CD14-positive monocyte (primary cell): ENCODE results near the gene ARID2. TPM values are rescaled to one million over a fixed set of nuclear protein-coding genes. Genes with fewer than 3 reads are reported as not detected.

Experiments used
- DNase-seq, 3 donors: peaks; one replicate each; pipeline ENCODE4 v3.0.0-alpha.2; 2011 to 2022
- H2AFZ ChIP-seq: 2 replicates; pipeline ENCODE4 v1.6.0; 2012; ENCODE audit warnings: mild to moderate bottlenecking, low read depth, low read length, inconsistent platforms; ENCODE audit not compliant: insufficient read depth, poor library complexity, severe bottlenecking
- H3K27ac ChIP-seq, 2 donors: 1 replicate in 1 of 2; 2 replicates in 1 of 2; pipeline ENCODE4 v1.5.1; 2012 to 2013; ENCODE audit warnings: low read length in 2 of 2, control low read depth in 1 of 2, inconsistent platforms in 1 of 2, low read depth in 1 of 2, mild to moderate bottlenecking in 1 of 2
- H3K27me3 ChIP-seq, 2 donors: one replicate each; pipeline versions ENCODE4 v1.6.0 to v1.6.1; 2011 to 2013; ENCODE audit warnings: low read length in 2 of 2; ENCODE audit not compliant: control insufficient read depth in 2 of 2, insufficient read depth in 2 of 2
- H3K36me3 ChIP-seq, 2 donors: replicated peaks in 1 of 2; 1 replicate in 1 of 2; 2 replicates in 1 of 2; pipeline versions ENCODE4 v1.5.1 to v1.6.1; 2012 to 2013; ENCODE audit warnings: low read length in 2 of 2, control low read depth in 1 of 2, inconsistent platforms in 1 of 2, mild to moderate bottlenecking in 1 of 2; ENCODE audit not compliant: insufficient read depth in 2 of 2, control insufficient read depth in 1 of 2
- H3K4me1 ChIP-seq, 2 donors: 1 replicate in 1 of 2; 2 replicates in 1 of 2; pipeline versions ENCODE4 v1.5.1 to v1.6.1; 2012 to 2013; ENCODE audit warnings: low read length in 2 of 2, control low read depth in 1 of 2, inconsistent platforms in 1 of 2, mild to moderate bottlenecking in 1 of 2, moderate library complexity in 1 of 2; ENCODE audit not compliant: insufficient read depth in 2 of 2, control insufficient read depth in 1 of 2
- H3K4me2 ChIP-seq: replicated peaks from 2 replicates; pipeline ENCODE3; 2012; ENCODE audit warnings: low read length, moderate library complexity, mild to moderate bottlenecking; ENCODE audit not compliant: poor library complexity, severe bottlenecking; ENCODE audit errors: extremely low read depth
- H3K4me3 ChIP-seq, 3 experiments: fragments of 200-600 bp in 1 of 3; sonication (generic) in 1 of 3; replicated peaks in 1 of 3; 1 replicate in 2 of 3; 2 replicates in 1 of 3; pipeline ENCODE4 v1.5.1; 2011 to 2013; ENCODE audit warnings: low read length in 3 of 3, mild to moderate bottlenecking in 3 of 3, control low read depth in 2 of 3, low read depth in 2 of 3, inconsistent platforms in 1 of 3, moderate library complexity in 1 of 3
- H3K79me2 ChIP-seq: 2 replicates; pipeline ENCODE4 v1.6.0; 2012; ENCODE audit warnings: mild to moderate bottlenecking, control low read depth, inconsistent platforms, low read length, moderate library complexity; ENCODE audit not compliant: insufficient read depth
- H3K9ac ChIP-seq: 2 replicates; pipeline ENCODE4 v1.6.0; 2017; ENCODE audit warnings: low read length, mild to moderate bottlenecking; ENCODE audit not compliant: insufficient read depth, poor library complexity, severe bottlenecking
- H3K9me3 ChIP-seq, 2 donors: replicated peaks in 1 of 2; 1 replicate in 1 of 2; 2 replicates in 1 of 2; pipeline versions ENCODE4 v1.5.1 to v1.6.1; 2012 to 2013; ENCODE audit warnings: low read length in 2 of 2, control low read depth in 1 of 2; ENCODE audit not compliant: control insufficient read depth in 1 of 2, insufficient read depth in 1 of 2
- H4K20me1 ChIP-seq: 2 replicates; pipeline ENCODE4 v1.6.0; 2012; ENCODE audit warnings: mild to moderate bottlenecking, low read length, control low read depth, moderate library complexity; ENCODE audit not compliant: insufficient read depth
- H3K27ac Mint-ChIP-seq, 7 donors: one replicate each; pipeline ENCODE4 v1.8.0; 2020; ENCODE audit warnings: mild to moderate bottlenecking in 7 of 7, mixed read lengths in 7 of 7, moderate library complexity in 6 of 7, inconsistent platforms in 2 of 7
- H3K27me3 Mint-ChIP-seq, 3 donors: one replicate each; pipeline ENCODE4 v1.8.0; 2021 to 2022; ENCODE audit warnings: low read depth in 3 of 3, mild to moderate bottlenecking in 3 of 3, mixed read lengths in 3 of 3, moderate library complexity in 3 of 3, inconsistent platforms in 1 of 3
- H3K36me3 Mint-ChIP-seq, 2 donors: one replicate each; pipeline ENCODE4 v1.8.0; 2020; ENCODE audit warnings: mixed read lengths in 2 of 2, inconsistent platforms in 1 of 2, mild to moderate bottlenecking in 1 of 2
- H3K4me1 Mint-ChIP-seq: one replicate; pipeline ENCODE4 v1.8.0; 2020; ENCODE audit warnings: mild to moderate bottlenecking, mixed read lengths
- H3K4me3 Mint-ChIP-seq, 2 donors: one replicate each; pipeline ENCODE4 v1.8.0; 2020; ENCODE audit warnings: mild to moderate bottlenecking in 2 of 2, mixed read lengths in 2 of 2, moderate library complexity in 1 of 2
- H3K9me3 Mint-ChIP-seq, 7 donors: one replicate each; pipeline ENCODE4 v1.8.0; 2020 to 2022; ENCODE audit warnings: mixed read lengths in 7 of 7, mild to moderate bottlenecking in 6 of 7, moderate library complexity in 6 of 7, inconsistent platforms in 2 of 7
- CTCF ChIP-seq: fragments of 200-600 bp; IDR thresholded peaks from one replicate; pipeline ENCODE4 v1.8.0; 2022; ENCODE audit warnings: antibody characterized with exemption, mild to moderate bottlenecking
- WGBS: methylation state at CpG from one replicate; pipeline ENCODE4 v1.1.5; 2013; ENCODE audit warnings: missing lambda C conversion rate; ENCODE audit not compliant: insufficient coverage; 5-methylcytosine and 5-hydroxymethylcytosine counted together
- intact Hi-C, 2 donors: fragments of 100-400 bp; cut with micrococcal nuclease; formaldehyde crosslinking; loops; one replicate each; pipeline versions ENCODE4 v1.15.0 to v1.15.1; 2023
- polyA plus RNA-seq, 3 donors: library from polyadenylated mRNA; depleted of rRNA in 1 of 3; unstranded in 2 of 3; stranded (reverse) in 1 of 3; fragments of 300-500 nt in 2 of 3; fragments of >200 nt in 1 of 3; fragmentation: Illumina TruSeq in 2 of 3; gene quantifications; 1 replicate in 2 of 3; 2 replicates in 1 of 3; pipeline ENCODE4 v1.2.3, GENCODE V29; 2012 to 2021

ARID2 gene
- polyA plus RNA-seq, 3 donors, result 3.0 to 8.0 (median 4.7) TPM

- peaks cover 0 to 12% of the 10 kb centered on the region in 2 donors for H3K36me3 ChIP-seq
- no peak overlapping the region for H3K27ac ChIP-seq
- H3K4me2 ChIP-seq, result no peak overlapping the region
- no peaks in the 10 kb centered on the region for H3K9me3 ChIP-seq
- no peaks in the 10 kb centered on the region for H3K4me1 Mint-ChIP-seq
- no peak for TF ChIP-seq CTCF
- WGBS, result no CpG with 5 or more reads among the region's 2 CpGs
- no peaks in the 10 kb centered on the region for H4K20me1 ChIP-seq
- intact Hi-C loops, result no loop called here
- H3K4me1 ChIP-seq, result no peaks in the 10 kb centered on the region
- H3K27ac Mint-ChIP-seq, result no peak overlapping the region
- no peaks in the 10 kb centered on the region for H3K9me3 Mint-ChIP-seq
- H3K4me3 ChIP-seq, result no peak overlapping the region
- no peaks in the 10 kb centered on the region for H3K27me3 ChIP-seq
- no peaks in the 10 kb centered on the region for H3K79me2 ChIP-seq
- no peak overlapping the region for H2AFZ ChIP-seq
- no peak for DNase-seq
- H3K9ac ChIP-seq, result no peak overlapping the region
- H3K27me3 Mint-ChIP-seq, result no peaks in the 10 kb centered on the region
- H3K36me3 Mint-ChIP-seq, result peaks cover 7 to 17% of the 10 kb centered on the region in 2 donors
- H3K4me3 Mint-ChIP-seq, result no peak overlapping the region
Measured at GRCh38 chr12:45913631-45914030, 184.1 kb downstream of the ARID2 start.

GRCh38 chr12:45914090-45914489 lies 184.6 kb downstream of the ARID2 start:
- no peak overlapping the region for H3K4me3 ChIP-seq
- H3K27me3 ChIP-seq, result no peaks in the 10 kb centered on the region
- no peaks in the 10 kb centered on the region for H3K27me3 Mint-ChIP-seq
- intact Hi-C loops, result no loop called here
- H3K9me3 Mint-ChIP-seq, result no peaks in the 10 kb centered on the region
- no peak overlapping the region for H3K4me3 Mint-ChIP-seq
- H3K27ac ChIP-seq, result no peak overlapping the region
- H3K36me3 ChIP-seq, result peaks cover 0 to 7% of the 10 kb centered on the region in 2 donors
- DNase-seq, result peak in 1 of 3 donors; percentile 16
- H3K79me2 ChIP-seq, result no peaks in the 10 kb centered on the region
- no peaks in the 10 kb centered on the region for H3K4me1 Mint-ChIP-seq
- no peak overlapping the region for H3K27ac Mint-ChIP-seq
- no peak overlapping the region for H3K4me2 ChIP-seq
- H3K9ac ChIP-seq, result no peak overlapping the region
- H3K36me3 Mint-ChIP-seq, result peaks cover 6 to 16% of the 10 kb centered on the region in 2 donors
- peaks cover under 1% of the 10 kb centered on the region for H4K20me1 ChIP-seq
- no peak overlapping the region for H2AFZ ChIP-seq
- H3K4me1 ChIP-seq, result no peaks in the 10 kb centered on the region
- TF ChIP-seq CTCF, result no peak
- H3K9me3 ChIP-seq, result no peaks in the 10 kb centered on the region
- 83% methylated on average over 1 of the region's 1 CpG for WGBS
